Activated naive CD4-positive, alpha-beta T cell treated with anti-CD3 and anti-CD28 coated beads for 36 hours (primary cell): ENCODE measurements around the gene CROCC2. TPM values are rescaled to one million over a fixed set of nuclear protein-coding genes. Genes with fewer than 3 reads are reported as not detected.

Experiments used
- CTCF ChIA-PET: fragments of 350-600 bp; sonication (Branson Sonifier 250); formaldehyde crosslinking; loops from one replicate; lab custom pipeline; 2021; ENCODE audit warnings: antibody characterized with exemption; lab: Charles Lee
- DNase-seq: peaks from one replicate; pipeline ENCODE4 v3.0.0-alpha.2; 2020
- H3K27ac Mint-ChIP-seq: one replicate; pipeline ENCODE4 v1.8.0; 2021; ENCODE audit warnings: mild to moderate bottlenecking, mixed read lengths
- H3K27me3 Mint-ChIP-seq: one replicate; pipeline ENCODE4 v1.8.0; 2021; ENCODE audit warnings: low read depth, mixed read lengths
- H3K36me3 Mint-ChIP-seq: one replicate; pipeline ENCODE4 v1.8.0; 2021; ENCODE audit warnings: low read depth, mixed read lengths
- H3K4me1 Mint-ChIP-seq: one replicate; pipeline ENCODE4 v1.8.0; 2021; ENCODE audit warnings: low read depth, mixed read lengths
- H3K4me3 Mint-ChIP-seq: one replicate; pipeline ENCODE4 v1.8.0; 2021; ENCODE audit warnings: mild to moderate bottlenecking, moderate library complexity, mixed read lengths
- H3K9me3 Mint-ChIP-seq: one replicate; pipeline ENCODE4 v1.8.0; 2021; ENCODE audit warnings: mixed read lengths
- intact Hi-C: fragments of 100-400 bp; cut with micrococcal nuclease; formaldehyde crosslinking; loops from one replicate; pipeline ENCODE4 v1.15.1; 2023
- total RNA-seq, 2 experiments: library from RNA; stranded (reverse); gene quantifications; one replicate each; pipeline ENCODE4 v1.2.3, GENCODE V29; 2021

Gene CROCC2
- total RNA-seq, 2 experiments from 2014 or later, result not detected

GRCh38 chr2:240909216-240909974, 3.3 kb downstream of the CROCC2 start:
- DNase-seq, result no peak
- Mint-ChIP-seq H3K27ac (no peak overlapping the region), H3K9me3 (no peaks in the 10 kb centered on the region), H3K4me3 (no peak overlapping the region), H3K4me1 (no peaks in the 10 kb centered on the region), H3K36me3 (no peaks in the 10 kb centered on the region), H3K27me3 (peaks cover 5% of the 10 kb centered on the region)
- intact Hi-C loops, result no loop called here
- CTCF ChIA-PET, result no interaction called here

GRCh38 chr2:240911641-240912265, 5.6 kb downstream of the CROCC2 start:
- Mint-ChIP-seq H3K27ac (no peak overlapping the region), H3K9me3 (no peaks in the 10 kb centered on the region), H3K4me3 (no peak overlapping the region), H3K27me3 (peaks cover 10% of the 10 kb centered on the region), H3K36me3 (no peaks in the 10 kb centered on the region), H3K4me1 (no peaks in the 10 kb centered on the region)
- intact Hi-C loops, result loop anchor here (10.0 kb wide), 2 partner anchors 73 to 163 kb away; no protein-coding TSS in a partner anchor
- CTCF ChIA-PET, result interaction anchor here (1.6 kb wide), 1 partner anchor 60 kb away, joined by 3 read pairs; no protein-coding TSS in a partner anchor
- no peak for DNase-seq

- H3K36me3 Mint-ChIP-seq, result no peaks in the 10 kb centered on the region
- H3K27me3 Mint-ChIP-seq, result peaks cover 10% of the 10 kb centered on the region
- H3K27ac Mint-ChIP-seq, result no peak overlapping the region
- H3K4me3 Mint-ChIP-seq, result no peak overlapping the region
- no peaks in the 10 kb centered on the region for H3K9me3 Mint-ChIP-seq
- no peak for DNase-seq
- intact Hi-C loops, result loop anchor here (10.0 kb wide), 2 partner anchors 72 to 162 kb away; no protein-coding TSS in a partner anchor
- no peaks in the 10 kb centered on the region for H3K4me1 Mint-ChIP-seq
- CTCF ChIA-PET, result interaction anchor here (0.7 to 1.6 kb wide), 5 partner anchors 61 to 242 kb away, joined by 3 to 6 read pairs (median 3); no protein-coding TSS in a partner anchor
Observed at GRCh38 chr2:240912878-240913809, 7.0 kb downstream of the CROCC2 start.

- no peaks in the 10 kb centered on the region for H3K36me3 Mint-ChIP-seq
- intact Hi-C loops, result loop anchor here (10.0 kb wide), 2 partner anchors 71 to 161 kb away; no protein-coding TSS in a partner anchor
- peak; percentile 75 for DNase-seq
- H3K27me3 Mint-ChIP-seq, result peaks cover 10% of the 10 kb centered on the region
- H3K4me1 Mint-ChIP-seq, result no peaks in the 10 kb centered on the region
- CTCF ChIA-PET, result interaction anchor here (0.6 to 1.6 kb wide), 10 partner anchors 23 to 320 kb away, joined by 3 to 6 read pairs (median 3); no protein-coding TSS in a partner anchor
- no peak overlapping the region for H3K4me3 Mint-ChIP-seq
- no peak overlapping the region for H3K27ac Mint-ChIP-seq
- H3K9me3 Mint-ChIP-seq, result no peaks in the 10 kb centered on the region
Observed at GRCh38 chr2:240913810-240914644, 7.9 kb downstream of the CROCC2 start.

GRCh38 chr2:240914645-240915525, 8.7 kb downstream of the CROCC2 start:
- DNase-seq, result no peak
- H3K27me3 Mint-ChIP-seq, result peaks cover 10% of the 10 kb centered on the region
- H3K4me1 Mint-ChIP-seq, result no peaks in the 10 kb centered on the region
- CTCF ChIA-PET, result interaction anchor here (0.6 to 1.6 kb wide), 8 partner anchors 24 to 321 kb away, joined by 3 to 6 read pairs (median 3); no protein-coding TSS in a partner anchor
- H3K36me3 Mint-ChIP-seq, result no peaks in the 10 kb centered on the region
- intact Hi-C loops, result loop anchor here (10.0 kb wide), 2 partner anchors 70 to 160 kb away; no protein-coding TSS in a partner anchor
- H3K4me3 Mint-ChIP-seq, result no peak overlapping the region
- no peaks in the 10 kb centered on the region for H3K9me3 Mint-ChIP-seq
- no peak overlapping the region for H3K27ac Mint-ChIP-seq

GRCh38 chr2:240915526-240916341, 9.6 kb downstream of the CROCC2 start:
- Mint-ChIP-seq H3K4me3 (no peak overlapping the region), H3K36me3 (no peaks in the 10 kb centered on the region), H3K27me3 (peaks cover 10% of the 10 kb centered on the region), H3K4me1 (no peaks in the 10 kb centered on the region), H3K27ac (no peak overlapping the region), H3K9me3 (no peaks in the 10 kb centered on the region)
- CTCF ChIA-PET, result interaction anchor here (1.3 kb wide), 1 partner anchor 39 kb away, joined by 5 read pairs; no protein-coding TSS in a partner anchor
- intact Hi-C loops, result loop anchor here (10.0 kb wide), 2 partner anchors 69 to 159 kb away; no protein-coding TSS in a partner anchor
- DNase-seq, result no peak

- no peak overlapping the region for H3K27ac Mint-ChIP-seq
- DNase-seq, result no peak
- no peaks in the 10 kb centered on the region for H3K36me3 Mint-ChIP-seq
- peaks cover 10% of the 10 kb centered on the region for H3K27me3 Mint-ChIP-seq
- H3K4me1 Mint-ChIP-seq, result no peaks in the 10 kb centered on the region
- no peaks in the 10 kb centered on the region for H3K9me3 Mint-ChIP-seq
- intact Hi-C loops, result loop anchor here (10.0 kb wide), 2 partner anchors 68 to 158 kb away; no protein-coding TSS in a partner anchor
- CTCF ChIA-PET, result no interaction called here
- no peak overlapping the region for H3K4me3 Mint-ChIP-seq
Observed at GRCh38 chr2:240916571-240917008, 10.5 kb downstream of the CROCC2 start.

GRCh38 chr2:240917009-240917683, 11.0 kb downstream of the CROCC2 start:
- Mint-ChIP-seq H3K4me3 (no peak overlapping the region), H3K4me1 (no peaks in the 10 kb centered on the region)
- intact Hi-C loops, result loop anchor here (10.0 kb wide), 2 partner anchors 68 to 158 kb away; no protein-coding TSS in a partner anchor

GRCh38 chr2:240917684-240918257, 11.6 kb downstream of the CROCC2 start:
- CTCF ChIA-PET, result interaction anchor here (0.6 kb wide), 1 partner anchor 638 kb away, joined by 4 read pairs; no protein-coding TSS in a partner anchor

More at GRCh38 chr2:240917009-240917683, 11.0 kb downstream of the CROCC2 start:
- H3K36me3 Mint-ChIP-seq, result no peaks in the 10 kb centered on the region
- CTCF ChIA-PET, result no interaction called here
- no peaks in the 10 kb centered on the region for H3K9me3 Mint-ChIP-seq
- H3K27me3 Mint-ChIP-seq, result peaks cover 7% of the 10 kb centered on the region
- no peak for DNase-seq
- no peak overlapping the region for H3K27ac Mint-ChIP-seq

More at GRCh38 chr2:240917684-240918257, 11.6 kb downstream of the CROCC2 start:
- intact Hi-C loops, result loop anchor here (10.0 kb wide), 2 partner anchors 67 to 157 kb away; no protein-coding TSS in a partner anchor
- Mint-ChIP-seq H3K27me3 (peaks cover 5% of the 10 kb centered on the region), H3K4me3 (no peak overlapping the region), H3K36me3 (no peaks in the 10 kb centered on the region), H3K9me3 (no peaks in the 10 kb centered on the region), H3K27ac (no peak overlapping the region), H3K4me1 (no peaks in the 10 kb centered on the region)
- DNase-seq, result no peak
